OCI-LY1 (cell line): Measurements from ENCODE around the gene UGT1A10.

Source experiments
- CTCF ChIP-seq: fragments of 200-600 bp; sonication (generic), shearing (Covaris generic); IDR thresholded peaks from 2 replicates; pipeline ENCODE4 v1.5.1; 2017; ENCODE audit warnings: mild to moderate bottlenecking, antibody characterized with exemption, low read length, moderate library complexity, mixed read lengths
- EZH2 ChIP-seq: fragments of 200-600 bp; sonication (generic), shearing (Covaris generic); IDR thresholded peaks from 2 replicates; pipeline ENCODE4 v1.8.0; 2017; ENCODE audit warnings: borderline replicate concordance, mixed run types, mild to moderate bottlenecking, antibody characterized with exemption, low read length, moderate library complexity, mixed read lengths

- TF ChIP-seq CTCF (no peak), EZH2 (no peak)
Observed at GRCh38 chr2:233611284-233611683, 25.0 kb upstream of the UGT1A10 start.
